Natural killer cell (primary cell): ENCODE results near the gene DGCR6. TPM values are rescaled to one million over a fixed set of nuclear protein-coding genes. Genes with fewer than 3 reads are reported as not detected.
A peak's percentile ranks its signal among the peaks of the same experiment; 100 is the strongest.
"Not testable (repeated sequence)": the region's sequence is repeated elsewhere in the genome, so short reads cannot be mapped to it uniquely, and the experiment has no call there.

Experiments
- ATAC-seq, 3 donors: fragments of 150-1000 bp in 2 of 3; fragments of 200-7000 bp in 1 of 3; cut with Tn5 transposase; 1 replicate in 1 of 3; 2 replicates in 2 of 3; pipeline ENCODE4 v1.10.0; 2021; ENCODE audit warnings: mild to moderate bottlenecking in 2 of 3, moderate library complexity in 2 of 3
- DNase-seq, 2 donors: peaks; one replicate each; pipeline versions ENCODE4 v3.0.0 to v3.0.0-alpha.2; 2013 to 2021; ENCODE audit warnings: mixed read lengths in 1 of 2
- H3K27ac ChIP-seq: one replicate; pipeline ENCODE4 v1.5.1; 2013; ENCODE audit warnings: mild to moderate bottlenecking, low read length
- H3K27me3 ChIP-seq: one replicate; pipeline ENCODE4 v1.6.1; 2013; ENCODE audit warnings: low read length; ENCODE audit not compliant: control insufficient read depth, insufficient read depth
- H3K36me3 ChIP-seq: one replicate; pipeline ENCODE4 v1.6.1; 2013; ENCODE audit warnings: low read length; ENCODE audit not compliant: control insufficient read depth, insufficient read depth
- H3K4me1 ChIP-seq: one replicate; pipeline ENCODE4 v1.6.1; 2013; ENCODE audit warnings: low read length; ENCODE audit not compliant: control insufficient read depth, insufficient read depth
- H3K4me3 ChIP-seq: one replicate; pipeline ENCODE4 v1.5.1; 2013; ENCODE audit warnings: low read length
- H3K9me3 ChIP-seq: one replicate; pipeline ENCODE4 v1.6.1; 2013; ENCODE audit warnings: low read length; ENCODE audit not compliant: control insufficient read depth, insufficient read depth
- H3K27ac Mint-ChIP-seq, 2 donors: one replicate each; pipeline ENCODE4 v1.8.0; 2022; ENCODE audit warnings: mild to moderate bottlenecking in 2 of 2, mixed read lengths in 2 of 2, moderate library complexity in 1 of 2
- H3K27me3 Mint-ChIP-seq, 2 donors: one replicate each; pipeline ENCODE4 v1.8.0; 2022; ENCODE audit warnings: low read depth in 2 of 2, mixed read lengths in 2 of 2
- H3K36me3 Mint-ChIP-seq: one replicate; pipeline ENCODE4 v1.8.0; 2022; ENCODE audit warnings: mixed read lengths
- H3K4me1 Mint-ChIP-seq, 2 donors: one replicate each; pipeline ENCODE4 v1.8.0; 2022; ENCODE audit warnings: mixed read lengths in 2 of 2
- H3K4me3 Mint-ChIP-seq: one replicate; pipeline ENCODE4 v1.8.0; 2022; ENCODE audit warnings: mild to moderate bottlenecking, moderate library complexity, mixed read lengths
- H3K9me3 Mint-ChIP-seq, 2 donors: one replicate each; pipeline ENCODE4 v1.8.0; 2022; ENCODE audit warnings: mixed read lengths in 2 of 2
- CTCF ChIP-seq: fragments of 200-600 bp; IDR thresholded peaks from one replicate; pipeline ENCODE4 v1.8.0; 2022; ENCODE audit warnings: antibody characterized with exemption
- WGBS: methylation state at CpG from one replicate; pipeline ENCODE4 v1.1.7; 2013; ENCODE audit warnings: missing lambda C conversion rate; ENCODE audit not compliant: insufficient coverage; 5-methylcytosine and 5-hydroxymethylcytosine counted together
- intact Hi-C: fragments of 100-400 bp; cut with micrococcal nuclease; formaldehyde crosslinking; loops from one replicate; pipeline ENCODE4 v1.14.2; 2022
- total RNA-seq, 4 donors: library from RNA; stranded (reverse); fragments of 120-200 nt in 1 of 4; gene quantifications; one replicate each; pipeline versions ENCODE4 v1.2.3 to v1.2.4, GENCODE V29; 2013 to 2022

DGCR6 gene
- total RNA-seq, 3 donors from 2014 or later (not counting 1 experiment from before 2014, with no cell fraction given): 5.8 to 8.2 (median 8.1) TPM

DNA sequence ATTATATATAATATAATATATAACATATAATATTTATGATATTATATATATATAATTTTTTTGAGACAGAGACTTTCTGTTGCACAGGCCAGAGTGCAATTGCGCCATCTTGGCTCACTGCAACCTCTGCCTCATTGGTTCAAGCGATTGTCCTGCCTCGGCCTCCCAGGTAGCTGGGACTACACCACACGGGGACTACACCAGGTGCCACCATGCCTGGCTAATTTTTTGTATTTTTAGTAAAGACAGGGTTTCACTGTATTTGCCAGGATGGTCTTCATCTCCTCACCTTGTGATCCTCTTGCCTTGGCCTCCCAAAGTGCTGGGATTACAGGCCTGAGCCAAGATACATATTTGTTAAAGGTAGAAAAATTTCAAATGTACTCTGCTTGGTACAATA is 12.3 kb upstream of the DGCR6 start:
- H3K36me3 Mint-ChIP-seq, H3K36me3 ChIP-seq, H3K27ac Mint-ChIP-seq, H3K4me3 Mint-ChIP-seq, H3K27me3 Mint-ChIP-seq, H3K4me1 ChIP-seq, H3K27me3 ChIP-seq, H3K4me1 Mint-ChIP-seq, H3K9me3 ChIP-seq, ATAC-seq, H3K9me3 Mint-ChIP-seq, H3K4me3 ChIP-seq, DNase-seq, H3K27ac ChIP-seq, intact Hi-C loops: not testable (repeated sequence)
- no CpG with 5 or more reads among the region's 4 CpGs for WGBS

DNA sequence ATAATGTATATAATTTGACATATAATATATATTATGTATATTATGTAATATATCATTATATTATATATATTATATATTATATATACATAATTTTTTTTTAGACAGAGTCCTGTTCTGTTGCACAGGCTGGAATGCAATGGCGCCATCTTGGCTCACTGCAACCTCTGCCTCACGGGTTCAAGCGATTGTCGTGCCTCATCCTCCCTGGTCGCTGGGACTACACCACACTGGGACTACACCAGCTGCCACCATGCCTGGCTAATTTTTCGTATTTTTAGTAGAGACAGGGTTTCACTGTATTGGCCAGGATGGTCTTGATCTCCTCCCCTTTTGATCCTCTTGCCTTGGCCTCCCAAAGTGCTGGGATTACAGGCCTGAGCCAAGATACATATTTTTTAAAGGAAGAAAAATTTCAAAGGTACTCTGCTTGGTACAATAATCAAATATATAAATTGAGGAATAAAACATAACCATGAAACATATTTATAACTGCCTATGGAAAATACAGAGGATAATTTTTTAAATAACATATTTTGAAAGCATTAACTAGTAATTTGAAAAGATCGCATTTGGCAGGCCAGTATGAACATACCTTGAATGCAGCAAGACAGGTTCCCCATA is 10.0 kb upstream of the DGCR6 start:
- H3K36me3 Mint-ChIP-seq, H3K27me3 ChIP-seq, H3K9me3 Mint-ChIP-seq, H3K4me3 Mint-ChIP-seq, H3K27ac ChIP-seq, H3K27me3 Mint-ChIP-seq, H3K4me3 ChIP-seq, intact Hi-C loops, H3K4me1 ChIP-seq, ATAC-seq, H3K27ac Mint-ChIP-seq, H3K9me3 ChIP-seq, H3K4me1 Mint-ChIP-seq, H3K36me3 ChIP-seq, DNase-seq: not testable (repeated sequence)
- WGBS: no CpG with 5 or more reads among the region's 7 CpGs

DNA sequence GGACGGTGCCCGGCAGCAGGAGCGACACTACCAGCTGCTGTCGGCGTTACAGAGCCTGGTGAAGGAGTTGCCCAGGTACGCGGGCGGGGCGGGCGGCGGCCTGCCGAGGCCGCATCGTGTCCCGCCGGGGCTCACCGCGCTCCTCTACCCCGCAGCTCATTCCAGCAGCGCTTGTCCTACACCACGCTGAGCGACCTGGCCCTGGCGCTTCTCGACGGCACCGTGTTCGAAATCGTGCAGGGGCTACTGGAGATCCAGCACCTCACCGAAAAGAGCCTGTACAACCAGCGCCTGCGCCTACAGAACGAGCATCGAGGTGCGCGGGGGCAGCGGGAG is 258 bp downstream of the DGCR6 start:
- DNase-seq, H3K4me3 ChIP-seq, H3K27ac ChIP-seq, H3K36me3 Mint-ChIP-seq, H3K9me3 Mint-ChIP-seq, H3K27me3 Mint-ChIP-seq, H3K27me3 ChIP-seq, H3K4me3 Mint-ChIP-seq, H3K4me1 ChIP-seq, H3K9me3 ChIP-seq, H3K4me1 Mint-ChIP-seq, intact Hi-C loops, H3K27ac Mint-ChIP-seq, H3K36me3 ChIP-seq: not testable (repeated sequence)
- peak in 1 of 3 donors; percentile 15 for ATAC-seq
- no CpG with 5 or more reads among the region's 36 CpGs for WGBS

DNA sequence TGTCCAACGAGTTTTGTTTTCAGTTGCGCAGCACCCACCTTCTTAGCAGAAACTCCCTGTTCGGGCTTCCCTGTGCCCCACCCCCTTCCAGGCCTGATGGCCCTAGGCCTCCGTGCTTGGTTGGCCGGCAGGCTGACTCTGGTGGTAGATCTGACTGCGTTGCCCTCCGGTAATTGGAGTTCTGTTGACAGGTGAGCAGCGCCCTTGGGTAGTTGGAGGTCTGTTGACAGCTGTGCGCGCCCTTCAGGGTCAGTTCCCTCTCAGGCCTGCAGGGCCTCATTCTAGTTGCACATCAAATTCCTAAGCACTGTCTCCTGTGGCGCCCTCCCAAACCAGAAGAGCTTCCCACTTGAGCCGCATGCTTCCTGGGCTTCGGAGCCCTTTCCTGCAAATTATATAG is 776 bp downstream of the DGCR6 start:
- Mint-ChIP-seq H3K36me3 (no peaks in the 10 kb centered on the region), H3K4me1 (no peaks in the 10 kb centered on the region), H3K27me3 (no peaks in the 10 kb centered on the region), H3K9me3 (no peaks in the 10 kb centered on the region), H3K27ac (no peak overlapping the region), H3K4me3 (no peak overlapping the region)
- Histone ChIP-seq H3K9me3 (no peaks in the 10 kb centered on the region), H3K4me1 (no peaks in the 10 kb centered on the region), H3K27ac (no peak overlapping the region), H3K27me3 (no peaks in the 10 kb centered on the region), H3K36me3 (no peaks in the 10 kb centered on the region), H3K4me3 (no peak overlapping the region)
- ATAC-seq (no peak), DNase-seq (no peak)
- no CpG with 5 or more reads among the region's 13 CpGs for whole genome bisulfite sequencing
- intact Hi-C loops: no loop called here
- TF ChIP-seq CTCF: no peak

- intact Hi-C loops: no loop called here
- no CpG with 5 or more reads among the region's 5 CpGs for WGBS
- DNase-seq (no peak), ATAC-seq (no peak)
- Mint-ChIP-seq H3K36me3 (no peaks in the 10 kb centered on the region), H3K4me1 (no peaks in the 10 kb centered on the region), H3K9me3 (no peaks in the 10 kb centered on the region), H3K4me3 (no peak overlapping the region), H3K27ac (no peak overlapping the region), H3K27me3 (no peaks in the 10 kb centered on the region)
- no peak overlapping the region for H3K27ac ChIP-seq
- H3K27me3 ChIP-seq: no peaks in the 10 kb centered on the region
- TF ChIP-seq CTCF: no peak
- no peak overlapping the region for H3K4me3 ChIP-seq
- no peaks in the 10 kb centered on the region for H3K4me1 ChIP-seq
- no peaks in the 10 kb centered on the region for H3K36me3 ChIP-seq
- H3K9me3 ChIP-seq: no peaks in the 10 kb centered on the region
These were observed 3.4 kb downstream of the DGCR6 start for GRCh38 chr22:18909556-18909955.

GRCh38 chr22:18911535-18911934 is 5.4 kb downstream of the DGCR6 start:
- H3K4me3 Mint-ChIP-seq, H3K4me3 ChIP-seq, H3K36me3 Mint-ChIP-seq, DNase-seq, H3K9me3 Mint-ChIP-seq, H3K27me3 ChIP-seq, ATAC-seq, H3K36me3 ChIP-seq, H3K27me3 Mint-ChIP-seq, intact Hi-C loops, H3K27ac ChIP-seq, H3K9me3 ChIP-seq, H3K27ac Mint-ChIP-seq, H3K4me1 Mint-ChIP-seq, H3K4me1 ChIP-seq: not testable (repeated sequence)
- no CpG with 5 or more reads among the region's 2 CpGs for WGBS
